GM12875 (cell line): ENCODE results near the gene HMCN1.

Source experiments
- H3K4me3 ChIP-seq: one replicate; pipeline ENCODE4 v1.5.1; 2011; ENCODE audit warnings: low read depth, low read length, control low read depth
- CTCF ChIP-seq: IDR thresholded peaks from 2 replicates; pipeline ENCODE4 v1.5.1; 2011; ENCODE audit warnings: low read depth, mild to moderate bottlenecking, control low read depth, inconsistent platforms, low read length, moderate library complexity, borderline replicate concordance; ENCODE audit not compliant: insufficient read depth

The HMCN1 gene

GRCh38 chr1:185843986-185844385 is 109.8 kb downstream of the HMCN1 start:
- H3K4me3 ChIP-seq: no peak overlapping the region
- TF ChIP-seq CTCF: no peak

- TF ChIP-seq CTCF: no peak
Observed at GRCh38 chr1:185846672-185847444, 112.7 kb downstream of the HMCN1 start.

GRCh38 chr1:185849014-185849413 is 114.8 kb downstream of the HMCN1 start:
- TF ChIP-seq CTCF: no peak

More at GRCh38 chr1:185846672-185847444, 112.7 kb downstream of the HMCN1 start:
- H3K4me3 ChIP-seq: no peak overlapping the region

GRCh38 chr1:185850366-185850765 is 116.2 kb downstream of the HMCN1 start:
- no peak overlapping the region for H3K4me3 ChIP-seq
- no peak for TF ChIP-seq CTCF

More at GRCh38 chr1:185849014-185849413, 114.8 kb downstream of the HMCN1 start:
- H3K4me3 ChIP-seq: no peak overlapping the region

- TF ChIP-seq CTCF: no peak
- H3K4me3 ChIP-seq: no peak overlapping the region
Observed at GRCh38 chr1:185853739-185854138, 119.5 kb downstream of the HMCN1 start.

- H3K4me3 ChIP-seq: no peak overlapping the region
- TF ChIP-seq CTCF: no peak
Observed at GRCh38 chr1:185856482-185856881, 122.3 kb downstream of the HMCN1 start.

GRCh38 chr1:185857442-185857841 is 123.3 kb downstream of the HMCN1 start:
- no peak overlapping the region for H3K4me3 ChIP-seq
- no peak for TF ChIP-seq CTCF
